ENCODE results near the gene VTI1A. TPM values are rescaled to one million over a fixed set of nuclear protein-coding genes. Genes with fewer than 3 reads are reported as not detected.

The VTI1A gene
- total RNA-seq, 4 donors from 2014 or later: 49.3 to 84.5 (median 61.2) TPM

GRCh38 chr10:112799726-112800510 lies 352.9 kb downstream of the VTI1A start:
- H3K36me3 ChIP-seq: no peaks in the 10 kb centered on the region
- TF ChIP-seq CTCF (IDR thresholded peaks at IDR 0.05) (no peak), POLR2A (IDR thresholded peaks at IDR 0.05) (no peak)
- H3K4me1 ChIP-seq: no peaks in the 10 kb centered on the region
- intact Hi-C loops (cut with DNase I): no loop called here
- no peak overlapping the region for H3K4me3 ChIP-seq (replicated peaks in 1 of 3)
- no peaks in the 10 kb centered on the region for H3K27me3 ChIP-seq
- no peak overlapping the region for H3K27ac ChIP-seq
- no peak for DNase-seq
- 86 to 88% methylated on average over 8 of the region's 8 CpGs for WGBS, 2 donors
- H3K9me3 ChIP-seq: no peaks in the 10 kb centered on the region

- Histone ChIP-seq H3K4me1 (no peaks in the 10 kb centered on the region), H3K27ac (no peak overlapping the region), H3K36me3 (no peaks in the 10 kb centered on the region), H3K4me3 (replicated peaks in 1 of 3) (no peak overlapping the region), H3K27me3 (no peaks in the 10 kb centered on the region), H3K9me3 (no peaks in the 10 kb centered on the region)
- DNase-seq: no peak
- WGBS, 2 donors: 89 to 90% methylated on average over 3 of the region's 3 CpGs
- no peak for TF ChIP-seq CTCF (IDR thresholded peaks at IDR 0.05)
- no peak for TF ChIP-seq POLR2A (IDR thresholded peaks at IDR 0.05)
- intact Hi-C loops (cut with DNase I): no loop called here
These were observed 354.0 kb downstream of the VTI1A start for GRCh38 chr10:112801004-112801403.

- Histone ChIP-seq H3K9me3 (no peaks in the 10 kb centered on the region), H3K27me3 (no peaks in the 10 kb centered on the region), H3K4me3 (replicated peaks in 1 of 3) (no peak overlapping the region), H3K27ac (no peak overlapping the region), H3K4me1 (no peaks in the 10 kb centered on the region), H3K36me3 (no peaks in the 10 kb centered on the region)
- intact Hi-C loops (cut with DNase I): no loop called here
- no peak for TF ChIP-seq POLR2A (IDR thresholded peaks at IDR 0.05)
- TF ChIP-seq CTCF (IDR thresholded peaks at IDR 0.05): no peak
- 93 to 100% methylated on average over 4 of the region's 4 CpGs for WGBS, 2 donors
- no peak for DNase-seq
These were observed 354.7 kb downstream of the VTI1A start for GRCh38 chr10:112801748-112802147.

GRCh38 chr10:112802411-112803022 lies 355.5 kb downstream of the VTI1A start:
- no peaks in the 10 kb centered on the region for H3K9me3 ChIP-seq
- no peaks in the 10 kb centered on the region for H3K4me1 ChIP-seq
- WGBS, 2 donors: 87 to 89% methylated on average over 5 of the region's 5 CpGs
- DNase-seq: no peak
- H3K27ac ChIP-seq: no peak overlapping the region
- no peak for TF ChIP-seq POLR2A (IDR thresholded peaks at IDR 0.05)
- TF ChIP-seq CTCF (IDR thresholded peaks at IDR 0.05): no peak
- H3K27me3 ChIP-seq: no peaks in the 10 kb centered on the region
- no peaks in the 10 kb centered on the region for H3K36me3 ChIP-seq
- H3K4me3 ChIP-seq (replicated peaks in 1 of 3): no peak overlapping the region
- intact Hi-C loops (cut with DNase I): no loop called here

GRCh38 chr10:112803961-112804401 lies 357.0 kb downstream of the VTI1A start:
- Histone ChIP-seq H3K4me3 (replicated peaks in 1 of 3) (no peak overlapping the region), H3K4me1 (no peaks in the 10 kb centered on the region), H3K27ac (no peak overlapping the region), H3K9me3 (no peaks in the 10 kb centered on the region), H3K27me3 (no peaks in the 10 kb centered on the region), H3K36me3 (no peaks in the 10 kb centered on the region)
- intact Hi-C loops (cut with DNase I): no loop called here
- DNase-seq: no peak
- WGBS, 2 donors: 67 to 80% methylated on average over 4 to 5 of the region's 5 CpGs
- no peak for TF ChIP-seq POLR2A (IDR thresholded peaks at IDR 0.05)
- TF ChIP-seq CTCF (IDR thresholded peaks at IDR 0.05): no peak

Measured in thyroid gland (tissue), 4 donors.